GM21360 (cell line): ENCODE results near the gene CARMIL3.
"Not testable (repeated sequence)": the region's sequence is repeated elsewhere in the genome, so short reads cannot be mapped to it uniquely, and the experiment has no call there.

Source experiments
- ATAC-seq: cut with Tn5 transposase; IDR thresholded peaks from one replicate; pipeline ENCODE4 v1.9.1; 2021; ENCODE audit warnings: mild to moderate bottlenecking, moderate library complexity; ENCODE audit not compliant: unreplicated experiment

The CARMIL3 gene

GRCh38 chr14:24051789-24052655 is at the start of gene CARMIL3:
TSS of gene CARMIL3 (plus strand) at chr14:24052009. CDS start at chr14:24052154, 145 bp downstream.
- no peak for ATAC-seq

GRCh38 chr14:24006471-24006816 is 45.4 kb upstream of the CARMIL3 start:
- not testable (repeated sequence) for ATAC-seq

GRCh38 chr14:24006817-24007652 is 44.8 kb upstream of the CARMIL3 start:
- peak; percentile 59 for ATAC-seq

- ATAC-seq: no peak
These were observed 40.8 kb upstream of the CARMIL3 start for GRCh38 chr14:24011051-24011450.

- not testable (repeated sequence) for ATAC-seq
These were observed 39.0 kb upstream of the CARMIL3 start for GRCh38 chr14:24012726-24013273.

- no peak for ATAC-seq
These were observed 37.9 kb upstream of the CARMIL3 start for GRCh38 chr14:24013654-24014514.

- ATAC-seq: not testable (repeated sequence)
These were observed 36.1 kb upstream of the CARMIL3 start for GRCh38 chr14:24015745-24016144.

- not testable (repeated sequence) for ATAC-seq
These were observed 32.8 kb upstream of the CARMIL3 start for GRCh38 chr14:24018978-24019377.

GRCh38 chr14:24019944-24020343 is 31.9 kb upstream of the CARMIL3 start:
- not testable (repeated sequence) for ATAC-seq

- not testable (repeated sequence) for ATAC-seq
These were observed 31.3 kb upstream of the CARMIL3 start for GRCh38 chr14:24020520-24020919.

- not testable (repeated sequence) for ATAC-seq
These were observed 26.8 kb upstream of the CARMIL3 start for GRCh38 chr14:24024939-24025418.

- not testable (repeated sequence) for ATAC-seq
These were observed 22.1 kb upstream of the CARMIL3 start for GRCh38 chr14:24029687-24030086.

GRCh38 chr14:24031331-24031730 is 20.5 kb upstream of the CARMIL3 start:
- ATAC-seq: not testable (repeated sequence)

- ATAC-seq: no peak
These were observed 18.9 kb upstream of the CARMIL3 start for GRCh38 chr14:24032727-24033418.

GRCh38 chr14:24035769-24036168 is 16.0 kb upstream of the CARMIL3 start:
- ATAC-seq: not testable (repeated sequence)

GRCh38 chr14:24036169-24036962 is 15.4 kb upstream of the CARMIL3 start:
- peak; percentile 79 for ATAC-seq

- peak; percentile 14 for ATAC-seq
These were observed 14.7 kb upstream of the CARMIL3 start for GRCh38 chr14:24036963-24037657.

GRCh38 chr14:24037658-24038037 is 14.2 kb upstream of the CARMIL3 start:
- no peak for ATAC-seq
